ENCODE results near the gene GLYATL1B.
"Not testable (repeated sequence)": the region's sequence is repeated elsewhere in the genome, so short reads cannot be mapped to it uniquely, and the experiment has no call there.

Gene GLYATL1B, protein sequence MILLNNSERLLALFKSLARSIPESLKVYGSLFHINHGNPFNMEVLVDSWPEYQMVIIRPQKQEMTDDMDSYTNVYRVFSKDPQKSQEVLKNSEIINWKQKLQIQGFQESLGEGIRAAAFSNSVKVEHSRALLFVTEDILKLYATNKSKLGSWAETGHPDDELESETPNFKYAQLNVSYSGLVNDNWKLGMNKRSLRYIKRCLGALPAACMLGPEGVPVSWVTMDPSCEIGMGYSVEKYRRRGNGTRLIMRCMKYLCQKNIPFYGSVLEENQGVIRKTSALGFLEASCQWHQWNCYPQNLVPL

DNA sequence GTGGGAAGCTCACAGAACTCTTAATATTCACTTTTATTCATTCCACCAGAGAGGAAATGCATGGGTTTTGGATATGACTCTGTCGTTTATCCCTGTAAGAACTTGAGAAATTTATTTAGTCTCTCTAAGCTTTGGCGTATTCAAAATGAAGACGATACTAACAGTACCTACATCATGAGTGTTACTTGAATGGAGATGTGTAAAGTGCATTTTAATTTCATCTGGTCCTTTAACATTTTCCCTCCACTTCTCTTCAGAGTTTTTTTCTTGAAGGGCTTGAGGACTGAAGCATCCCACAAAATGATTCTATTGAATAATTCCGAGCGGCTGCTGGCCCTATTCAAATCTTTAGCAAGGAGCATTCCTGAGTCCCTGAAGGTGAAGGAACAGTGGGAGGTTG, at the start of gene GLYATL1B:
Gene GLYATL1B, plus strand, starts transcription at position 301 of the 400 bp plus-strand sequence. Its CDS starts 0 bp downstream, at position 301.
- DNase-seq, result not testable (repeated sequence)

DNA sequence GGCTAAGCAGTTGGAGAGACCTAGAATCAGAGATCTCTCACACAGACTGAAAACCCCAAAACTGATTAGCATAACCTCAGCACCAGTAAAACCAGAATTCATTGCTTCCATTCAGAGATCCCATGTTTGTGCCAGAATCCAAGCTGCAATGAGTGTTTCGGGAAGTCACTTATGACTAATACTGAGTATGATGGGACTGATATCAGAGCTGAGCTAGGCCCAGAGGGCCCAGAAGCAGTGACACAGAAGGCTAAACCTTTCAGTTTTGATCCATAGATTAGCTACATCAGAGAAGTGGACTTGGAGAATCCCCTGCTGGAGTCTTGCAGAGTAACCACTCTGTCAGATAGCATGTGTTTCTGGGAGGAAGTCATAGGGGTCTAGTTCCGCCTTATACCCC, 49.6 kb upstream of the GLYATL1B start:
- not testable (repeated sequence) for DNase-seq

- not testable (repeated sequence) for DNase-seq
These were observed 48.7 kb upstream of the GLYATL1B start for GRCh38 chr11:59037434-59037833.

DNA sequence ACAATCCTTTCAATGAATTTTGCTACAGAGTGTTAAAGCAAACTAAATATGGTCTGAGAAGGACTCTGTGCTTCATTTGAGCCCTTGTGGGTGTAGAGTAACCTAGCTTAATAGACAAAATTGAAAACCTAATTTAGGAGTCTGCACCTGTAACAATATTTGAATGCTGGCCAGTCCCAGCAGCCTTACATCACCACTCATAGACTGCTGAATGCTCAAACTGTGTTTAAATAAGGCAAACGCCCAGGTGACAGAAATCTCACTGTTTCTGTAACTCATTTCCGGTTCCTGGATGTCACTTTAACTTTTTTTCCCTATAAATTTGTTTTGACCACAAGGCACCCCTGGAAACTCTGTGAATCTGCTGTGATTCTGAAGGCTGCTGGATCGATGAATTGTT, 45.5 kb upstream of the GLYATL1B start:
- DNase-seq, result no peak

- not testable (repeated sequence) for DNase-seq
These were observed 34.7 kb upstream of the GLYATL1B start for GRCh38 chr11:59051383-59051782.

- DNase-seq, result not testable (repeated sequence)
These were observed 33.8 kb upstream of the GLYATL1B start for GRCh38 chr11:59052355-59052754.

DNA sequence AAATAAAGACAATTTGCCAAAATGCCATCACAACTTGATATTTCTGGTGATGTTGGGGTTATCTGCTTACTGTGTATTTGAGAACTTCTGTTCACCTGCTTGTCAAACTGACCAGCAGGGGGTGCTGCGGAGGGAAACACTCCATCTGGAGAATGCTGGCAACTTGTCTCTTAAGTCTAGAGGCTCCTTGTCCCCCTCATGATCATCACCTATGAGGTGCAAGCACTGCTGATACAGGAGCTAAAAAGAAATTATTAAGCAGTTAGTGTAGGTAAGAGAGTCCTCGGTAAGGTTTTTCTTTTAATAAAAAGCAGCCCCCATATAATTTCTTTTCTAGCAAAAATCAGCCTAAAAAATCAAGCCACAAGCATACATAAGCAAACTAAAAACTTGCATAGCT, 32.7 kb upstream of the GLYATL1B start:
- peak; percentile 77 for DNase-seq

- peak; percentile 84 for DNase-seq
These were observed 27.7 kb upstream of the GLYATL1B start for GRCh38 chr11:59058120-59059033.

DNA sequence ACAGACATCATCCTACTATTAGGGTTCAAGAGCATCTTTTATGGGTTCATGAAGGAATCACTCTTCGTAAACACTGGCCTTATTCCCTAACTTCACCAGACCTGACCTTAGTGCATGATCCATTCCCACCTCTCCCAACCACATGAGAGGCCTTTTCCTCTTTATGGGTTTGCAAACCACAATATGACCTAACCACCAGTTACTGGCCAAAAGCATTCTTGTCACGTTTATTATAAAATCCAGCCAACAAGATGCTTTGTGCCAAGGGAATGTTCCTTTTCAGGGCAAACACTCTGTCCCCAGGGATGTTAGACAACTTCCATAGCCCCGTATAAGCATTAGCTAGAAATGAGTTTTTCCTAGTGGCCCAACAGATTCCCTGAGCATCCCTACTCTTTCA, 26.0 kb upstream of the GLYATL1B start:
- DNase-seq, result not testable (repeated sequence)

- DNase-seq, result no peak
These were observed 23.2 kb upstream of the GLYATL1B start for GRCh38 chr11:59062602-59063529.

- not testable (repeated sequence) for DNase-seq
These were observed 21.9 kb upstream of the GLYATL1B start for GRCh38 chr11:59063996-59064727.

DNA sequence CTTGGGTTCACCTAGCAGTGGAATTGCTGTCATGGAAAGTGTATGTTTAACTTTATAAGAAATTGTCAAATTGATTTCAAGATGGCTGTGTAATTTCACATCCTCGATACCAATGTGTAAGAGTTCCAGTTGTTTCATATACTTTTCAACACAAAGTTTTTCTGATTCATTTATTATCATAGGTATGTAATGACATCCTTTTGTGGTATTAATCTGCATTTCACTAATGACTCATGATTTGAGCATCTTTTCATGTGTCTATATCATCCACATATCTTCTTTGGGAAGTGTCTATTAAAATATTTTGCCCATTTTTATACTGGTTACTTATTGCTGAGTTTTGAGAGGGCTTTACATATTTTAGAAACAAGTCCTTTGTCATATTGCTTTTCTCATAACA, 17.0 kb upstream of the GLYATL1B start:
- no peak for DNase-seq

- DNase-seq, result no peak
These were observed 9.1 kb upstream of the GLYATL1B start for GRCh38 chr11:59076876-59077571.

DNA sequence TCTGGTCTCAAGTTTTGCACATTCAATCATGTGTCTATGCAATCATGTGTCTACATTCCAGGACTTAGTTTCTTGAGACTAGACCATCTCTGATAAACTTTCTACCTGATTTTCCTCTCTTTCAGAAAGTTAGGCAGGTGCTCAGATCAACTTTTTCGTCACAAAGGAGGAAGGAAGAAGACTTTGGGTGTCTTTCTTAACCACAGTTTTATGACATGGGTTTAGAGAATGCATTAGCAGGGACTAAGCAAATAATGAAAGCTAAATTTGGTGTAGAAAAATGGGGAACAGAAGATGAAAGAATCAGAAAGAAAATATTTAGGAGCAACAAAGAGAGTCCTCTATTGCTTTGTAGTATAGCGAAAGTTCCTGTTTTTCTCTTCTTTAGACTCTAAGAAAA, 7.7 kb upstream of the GLYATL1B start:
- DNase-seq, result no peak

- no peak for DNase-seq
These were observed 7.0 kb upstream of the GLYATL1B start for GRCh38 chr11:59079086-59079485.

DNA sequence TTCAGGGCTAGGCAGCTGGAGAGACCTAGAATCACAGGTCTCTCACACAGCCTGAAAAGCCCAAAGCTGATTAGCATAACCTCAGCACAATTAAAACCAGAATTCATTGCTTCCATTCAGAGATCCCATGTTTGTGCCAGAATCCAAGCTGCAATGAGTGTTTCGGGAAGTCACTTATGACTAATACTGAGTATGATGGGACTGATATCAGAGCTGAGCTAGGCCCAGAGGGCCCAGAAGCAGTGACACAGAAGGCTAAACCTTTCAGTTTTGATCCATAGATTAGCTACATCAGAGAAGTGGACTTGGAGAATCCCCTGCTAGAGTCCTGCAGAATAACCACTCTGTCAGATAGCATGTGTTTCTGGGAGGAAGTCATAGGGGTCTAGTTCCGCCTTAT, 5.7 kb upstream of the GLYATL1B start:
- DNase-seq, result not testable (repeated sequence)

DNA sequence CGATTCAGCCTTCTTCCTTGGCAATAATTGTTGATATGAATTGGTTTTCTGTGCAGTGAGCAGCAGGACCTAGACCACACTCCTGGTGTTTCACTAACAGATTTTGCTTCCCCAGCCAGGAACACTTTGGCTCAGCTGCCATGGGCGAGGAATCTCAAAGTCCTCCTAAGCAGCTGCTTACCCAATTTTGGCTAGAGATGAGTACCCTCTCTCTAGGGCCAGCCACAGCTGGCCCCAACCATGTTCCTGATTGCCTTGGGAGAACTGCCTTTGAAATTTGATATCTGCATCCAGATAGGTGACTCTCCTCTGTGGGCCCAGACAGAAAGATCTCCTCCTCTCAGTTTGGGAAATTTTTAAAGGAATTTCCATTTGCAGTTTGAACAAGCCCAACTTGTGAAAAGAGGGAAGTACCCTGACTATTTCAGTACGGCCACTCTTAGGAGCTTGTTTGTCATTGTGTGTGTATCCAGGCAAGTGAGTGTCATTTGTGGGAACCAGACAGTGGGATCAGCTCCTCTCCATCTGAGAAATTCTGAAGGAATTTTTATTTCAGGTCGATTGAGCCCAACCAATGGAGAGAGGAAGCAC, 4.6 kb upstream of the GLYATL1B start:
- DNase-seq, result not testable (repeated sequence)

DNA sequence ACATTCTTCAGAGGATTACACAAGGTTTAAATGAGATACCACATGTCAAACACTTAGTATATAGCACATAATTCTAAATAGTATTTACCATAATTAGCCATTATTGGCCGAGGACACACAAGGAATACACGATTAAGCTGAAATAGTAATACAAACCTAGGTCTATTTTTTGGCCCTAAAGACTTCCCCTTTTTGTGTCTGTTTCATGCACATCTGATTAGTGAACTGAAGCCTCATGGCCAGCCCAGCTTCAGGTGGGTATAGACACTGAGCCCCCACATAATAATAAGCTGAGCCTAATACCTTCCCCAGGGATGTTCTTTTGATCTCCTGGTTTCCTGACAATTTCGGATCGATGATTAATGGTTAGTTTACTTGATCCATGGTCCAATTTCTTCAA, 2.1 kb downstream of the GLYATL1B start:
- DNase-seq, result no peak

GRCh38 chr11:59093576-59093975, 7.5 kb downstream of the GLYATL1B start:
- DNase-seq, result not testable (repeated sequence)

- not testable (repeated sequence) for DNase-seq
These were observed 9.1 kb downstream of the GLYATL1B start for GRCh38 chr11:59095225-59095624.

All from CD4-positive, alpha-beta T cell treated with Interleukin-21 for 1 hour (primary cell).